Endothelial cell of umbilical vein (primary cell): ENCODE measurements around the gene NDUFA13. TPM values are rescaled to one million over a fixed set of nuclear protein-coding genes. Genes with fewer than 3 reads are reported as not detected.

ENCODE experiments used
- BruUV-seq: library from RNA; stranded (reverse); fragments of 400-500 nt; replicated peaks from 2 replicates; lab custom pipeline; 2021; lab: Mats Ljungman, UMichigan
- CTCF ChIA-PET: fragments of 300-600, 350-600 bp; sonication (Branson Sonifier 250); formaldehyde crosslinking; loops from one replicate; lab custom pipeline; 2021; ENCODE audit warnings: antibody characterized with exemption, inconsistent platforms; lab: Charles Lee
- POLR2A ChIA-PET: fragments of 300-600, 350-600 bp; sonication (Branson Sonifier 250); formaldehyde crosslinking; loops from one replicate; lab custom pipeline; 2021; ENCODE audit warnings: antibody characterized with exemption, inconsistent platforms; lab: Charles Lee
- DNase-seq: peaks from one replicate; pipeline ENCODE4 v3.0.0-alpha.2; 2011; ENCODE audit warnings: low read depth, low spot score
- FAIRE-seq: peaks from 2 replicates; lab custom pipeline; 2011; peaks lifted over from hg19 to GRCh38; lab: Jason Lieb, UNC
- H2AFZ ChIP-seq: 2 replicates; pipeline ENCODE4 v1.6.0; 2012; ENCODE audit warnings: low read depth, low read length, control low read depth, inconsistent platforms
- H3K27ac ChIP-seq: 2 replicates; pipeline ENCODE4 v1.5.1; 2011; ENCODE audit warnings: low read depth, mild to moderate bottlenecking, control low read depth, low read length, moderate library complexity; ENCODE audit not compliant: insufficient read depth
- H3K27me3 ChIP-seq, 2 experiments: 2 replicates each; pipeline versions ENCODE4 v1.6.0 to v1.6.1; 2011; ENCODE audit warnings: low read length in 2 of 2, mixed read lengths in 1 of 2; ENCODE audit not compliant: control insufficient read depth in 2 of 2, insufficient read depth in 2 of 2
- H3K36me3 ChIP-seq, 2 experiments: 2 replicates in 1 of 2; 3 replicates in 1 of 2; pipeline ENCODE4 v1.5.1; 2011; ENCODE audit warnings: low read length in 2 of 2, mild to moderate bottlenecking in 1 of 2, moderate library complexity in 1 of 2; ENCODE audit not compliant: control insufficient read depth in 2 of 2, insufficient read depth in 2 of 2; ENCODE audit errors: extremely low read depth in 1 of 2
- H3K4me1 ChIP-seq: 3 replicates; pipeline ENCODE4 v1.5.1; 2011; ENCODE audit warnings: mild to moderate bottlenecking, low read length; ENCODE audit not compliant: control insufficient read depth, insufficient read depth; ENCODE audit errors: extremely low read depth
- H3K4me2 ChIP-seq: 2 replicates; pipeline ENCODE4 v1.6.1; 2011; ENCODE audit warnings: low read length, control low read depth, mixed read lengths; ENCODE audit not compliant: insufficient read depth
- H3K4me3 ChIP-seq, 3 experiments: fragments of 200-600 bp in 1 of 3; sonication (generic), shearing (Covaris generic) in 1 of 3; replicated peaks in 1 of 3; 2 replicates each; pipeline ENCODE4 v1.5.1; 2011 to 2016; ENCODE audit warnings: control low read depth in 3 of 3, low read length in 3 of 3, mild to moderate bottlenecking in 2 of 3, inconsistent platforms in 1 of 3, low read depth in 1 of 3, moderate library complexity in 1 of 3; ENCODE audit not compliant: insufficient read depth in 1 of 3
- H3K79me2 ChIP-seq: 2 replicates; pipeline ENCODE4 v1.6.0; 2012; ENCODE audit warnings: low read length, inconsistent platforms; ENCODE audit not compliant: control insufficient read depth, insufficient read depth
- H3K9ac ChIP-seq: replicated peaks from 2 replicates; pipeline ENCODE3; 2011; ENCODE audit warnings: low read length, control low read depth; ENCODE audit not compliant: insufficient read depth; ENCODE audit errors: extremely low read depth
- H3K9me1 ChIP-seq: replicated peaks from 3 replicates; pipeline ENCODE4 v1.6.0; 2011; ENCODE audit warnings: mild to moderate bottlenecking, low read length; ENCODE audit not compliant: control insufficient read depth, insufficient read depth; ENCODE audit errors: extremely low read depth
- H3K9me3 ChIP-seq: replicated peaks from 2 replicates; pipeline ENCODE4 v1.5.1; 2012; ENCODE audit warnings: low read length, inconsistent platforms; ENCODE audit not compliant: control insufficient read depth, insufficient read depth
- H4K20me1 ChIP-seq: replicated peaks from 2 replicates; pipeline ENCODE3; 2011; ENCODE audit warnings: mild to moderate bottlenecking, low read length; ENCODE audit not compliant: control insufficient read depth, insufficient read depth; ENCODE audit errors: extremely low read depth
- EZH2 ChIP-seq: IDR thresholded peaks from 2 replicates; pipeline ENCODE4 v1.6.1; 2012; ENCODE audit warnings: borderline replicate concordance, low read depth, mild to moderate bottlenecking, moderate library complexity, low read length, inconsistent platforms; ENCODE audit not compliant: severe bottlenecking
- FOS ChIP-seq: IDR thresholded peaks from 2 replicates; pipeline ENCODE4 v1.6.1; 2011; ENCODE audit warnings: mild to moderate bottlenecking, low read length, moderate library complexity, borderline replicate concordance; ENCODE audit not compliant: insufficient read depth
- GATA2 ChIP-seq: IDR thresholded peaks from 2 replicates; pipeline ENCODE4 v1.7.0; 2011; ENCODE audit warnings: low read depth, mild to moderate bottlenecking, moderate library complexity, mixed read lengths, low read length; ENCODE audit not compliant: insufficient read length, insufficient read depth
- JUN ChIP-seq: IDR thresholded peaks from 2 replicates; pipeline ENCODE4 v1.6.1; 2011; ENCODE audit warnings: borderline replicate concordance, low read depth; ENCODE audit not compliant: insufficient read length, insufficient read depth
- MYC ChIP-seq: IDR thresholded peaks from one replicate; pipeline ENCODE4 v1.6.1; 2011; ENCODE audit warnings: mild to moderate bottlenecking, low read depth, low read length
- POLR2A ChIP-seq: IDR thresholded peaks from 2 replicates; pipeline ENCODE4 v1.6.1; 2012; ENCODE audit warnings: low read depth, mild to moderate bottlenecking, control low read depth, low read length
- POLR2AphosphoS5 ChIP-seq: IDR thresholded peaks from 2 replicates; pipeline ENCODE4 v1.6.1; 2012; ENCODE audit warnings: low read depth, mild to moderate bottlenecking, control low read depth, low read length, moderate library complexity; ENCODE audit not compliant: insufficient read depth
- dilution Hi-C: fragments of 300-500 bp; cut with MboI; formaldehyde crosslinking; loops from one replicate; pipeline ENCODE4 v1.15.0; 2019; ENCODE audit warnings: low sequenced_read_pairs; ENCODE audit not compliant: extremely low pct_ligation_motif_present
- intact Hi-C: fragments of 100-400 bp; cut with micrococcal nuclease; formaldehyde crosslinking; loops from one replicate; pipeline ENCODE4 v1.10.0; 2022
- polyA plus RNA-seq, 4 experiments: library from polyadenylated mRNA; depleted of rRNA in 3 of 4; stranded (reverse) in 3 of 4; unstranded in 1 of 4; fragments of >200 nt; gene quantifications; 2 replicates each; pipeline versions ENCODE4 v1.2.1 to v1.2.3, GENCODE V29; 2011 to 2012; ENCODE audit warnings: missing spikeins in 1 of 4
- total RNA-seq: library from RNA; stranded (reverse); gene quantifications from 2 replicates; pipeline ENCODE4 v1.2.3, GENCODE V29; 2021
- TF ChIP-seq, protein P1 (sequence below): IDR thresholded peaks from 2 replicates; pipeline ENCODE4 v1.6.1; 2011; ENCODE audit not compliant: insufficient read depth, insufficient read length
- TF ChIP-seq, protein P2 (sequence below), 2 donors: IDR thresholded peaks; 1 replicate in 1 of 2; 2 replicates in 1 of 2; pipeline ENCODE4 v1.5.1; 2011; ENCODE audit warnings: low read length in 2 of 2, mild to moderate bottlenecking in 2 of 2, moderate library complexity in 2 of 2, control low read depth in 1 of 2, inconsistent platforms in 1 of 2, low read depth in 1 of 2; ENCODE audit not compliant: insufficient read depth in 1 of 2; ENCODE audit errors: extremely low read depth in 1 of 2

Gene NDUFA13
- total and polyA plus RNA-seq, 2 donors (not counting 3 experiments of a cell fraction or from before 2014, with no cell fraction given), result 246 to 799 TPM

DNA sequence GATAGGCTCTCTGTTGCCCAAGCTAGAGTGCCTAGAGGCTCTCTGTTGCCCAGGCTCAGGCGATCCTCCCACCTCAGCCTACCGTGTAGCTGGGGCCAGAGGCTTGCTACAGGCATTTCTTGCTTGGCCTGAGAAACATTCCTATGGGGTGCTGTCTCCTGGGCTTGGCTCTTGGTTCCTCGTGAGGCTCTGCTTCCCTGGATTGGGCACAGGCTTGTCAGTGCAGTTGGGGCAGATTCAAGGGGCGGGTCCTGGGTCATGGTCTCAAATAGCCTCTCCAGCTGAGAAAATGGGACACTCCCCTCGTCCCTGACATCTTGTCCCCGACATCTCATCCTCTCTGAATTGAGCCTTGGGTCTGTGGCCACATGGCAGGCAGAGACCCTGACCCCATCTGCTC lies 5.6 kb upstream of the NDUFA13 start:
- dilution Hi-C loops, result no loop called here
- no TSS peak for BruUV-seq
- CTCF ChIA-PET, result interaction anchor here (1.1 kb wide), 1 partner anchor 21 kb away, joined by 3 read pairs; no protein-coding TSS in a partner anchor
- no peak overlapping the region for H3K27ac ChIP-seq
- no peaks in the 10 kb centered on the region for H3K79me2 ChIP-seq
- H4K20me1 ChIP-seq, result no peaks in the 10 kb centered on the region
- H3K9me1 ChIP-seq, result no peaks in the 10 kb centered on the region
- no peak overlapping the region for H3K4me3 ChIP-seq
- peaks cover 6 to 15% of the 10 kb centered on the region in 2 experiments for H3K36me3 ChIP-seq
- peaks cover 1% of the 10 kb centered on the region for H3K4me1 ChIP-seq
- no peak overlapping the region for H3K4me2 ChIP-seq
- no peak overlapping the region for H3K9ac ChIP-seq
- no peaks in the 10 kb centered on the region for H3K9me3 ChIP-seq
- POLR2A ChIA-PET, result no interaction called here
- H3K27me3 ChIP-seq, result no peaks in the 10 kb centered on the region
- no peak overlapping the region for H2AFZ ChIP-seq
- TF ChIP-seq, protein P1, sequence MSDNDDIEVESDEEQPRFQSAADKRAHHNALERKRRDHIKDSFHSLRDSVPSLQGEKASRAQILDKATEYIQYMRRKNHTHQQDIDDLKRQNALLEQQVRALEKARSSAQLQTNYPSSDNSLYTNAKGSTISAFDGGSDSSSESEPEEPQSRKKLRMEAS, result no peak
- TF ChIP-seq POLR2A (no peak), GATA2 (no peak), MYC (no peak), EZH2 (no peak), POLR2AphosphoS5 (no peak), JUN (no peak), FOS (no peak)
- TF ChIP-seq, protein P2, sequence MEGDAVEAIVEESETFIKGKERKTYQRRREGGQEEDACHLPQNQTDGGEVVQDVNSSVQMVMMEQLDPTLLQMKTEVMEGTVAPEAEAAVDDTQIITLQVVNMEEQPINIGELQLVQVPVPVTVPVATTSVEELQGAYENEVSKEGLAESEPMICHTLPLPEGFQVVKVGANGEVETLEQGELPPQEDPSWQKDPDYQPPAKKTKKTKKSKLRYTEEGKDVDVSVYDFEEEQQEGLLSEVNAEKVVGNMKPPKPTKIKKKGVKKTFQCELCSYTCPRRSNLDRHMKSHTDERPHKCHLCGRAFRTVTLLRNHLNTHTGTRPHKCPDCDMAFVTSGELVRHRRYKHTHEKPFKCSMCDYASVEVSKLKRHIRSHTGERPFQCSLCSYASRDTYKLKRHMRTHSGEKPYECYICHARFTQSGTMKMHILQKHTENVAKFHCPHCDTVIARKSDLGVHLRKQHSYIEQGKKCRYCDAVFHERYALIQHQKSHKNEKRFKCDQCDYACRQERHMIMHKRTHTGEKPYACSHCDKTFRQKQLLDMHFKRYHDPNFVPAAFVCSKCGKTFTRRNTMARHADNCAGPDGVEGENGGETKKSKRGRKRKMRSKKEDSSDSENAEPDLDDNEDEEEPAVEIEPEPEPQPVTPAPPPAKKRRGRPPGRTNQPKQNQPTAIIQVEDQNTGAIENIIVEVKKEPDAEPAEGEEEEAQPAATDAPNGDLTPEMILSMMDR (IDR thresholded peaks at IDR 0.05; ENCODE audit: extremely low read depth in 1 of 2, insufficient read depth in 1 of 2, low read depth in 1 of 2, low read length in 2 of 2), result no peak
- intact Hi-C loops, result no loop called here
- no peak for FAIRE-seq
- DNase-seq, result no peak
